Lower lobe of right lung (tissue), 2 donors: ENCODE data around the gene COL2A1. TPM values are rescaled to one million over a fixed set of nuclear protein-coding genes. Genes with fewer than 3 reads are reported as not detected.
A peak's percentile ranks its signal among the peaks of the same experiment; 100 is the strongest.

Experiments used
- ATAC-seq, 2 donors: fragments of 200-7000 bp; cut with Tn5 transposase; one replicate each; pipeline ENCODE4 v1.9.1; 2020 to 2022; ENCODE audit warnings: mild to moderate bottlenecking in 2 of 2, moderate library complexity in 2 of 2
- DNase-seq: peaks from one replicate; pipeline ENCODE4 v3.0.0-alpha.2; 2020
- H3K27ac ChIP-seq: fragments of 200-600 bp; one replicate; pipeline ENCODE4 v1.8.0; 2022
- H3K27me3 ChIP-seq: fragments of 200-600 bp; one replicate; pipeline ENCODE4 v1.8.0; 2022; ENCODE audit warnings: low read depth
- H3K36me3 ChIP-seq: fragments of 200-600 bp; one replicate; pipeline ENCODE4 v1.8.0; 2022; ENCODE audit warnings: mild to moderate bottlenecking
- H3K4me1 ChIP-seq: fragments of 200-600 bp; one replicate; pipeline ENCODE4 v1.8.0; 2022
- H3K4me3 ChIP-seq: fragments of 200-600 bp; one replicate; pipeline ENCODE4 v1.8.0; 2022; ENCODE audit warnings: mild to moderate bottlenecking
- H3K9me3 ChIP-seq: fragments of 200-600 bp; one replicate; pipeline ENCODE4 v1.8.0; 2022
- CTCF ChIP-seq: fragments of 200-600 bp; IDR thresholded peaks from one replicate; pipeline ENCODE4 v1.8.0; 2022; ENCODE audit warnings: antibody characterized with exemption, mild to moderate bottlenecking
- intact Hi-C: fragments of 100-400 bp; cut with DNase I; formaldehyde crosslinking; loops from one replicate; pipeline ENCODE4 v1.11.0; 2022
- total RNA-seq: library from RNA; stranded (reverse); fragmentation: NEBNext Ultra II Directional; extraction: Animal tissue kit (Norgen Biotek cat#: 25700); gene quantifications from one replicate; pipeline ENCODE4 v1.2.1, GENCODE V29; 2021
- donor health status: DM: no; HTN: yes; CAD: no; lungs with severe emphysema.

Gene COL2A1
- total RNA-seq, 1 donor from 2014 or later = not detected

DNA sequence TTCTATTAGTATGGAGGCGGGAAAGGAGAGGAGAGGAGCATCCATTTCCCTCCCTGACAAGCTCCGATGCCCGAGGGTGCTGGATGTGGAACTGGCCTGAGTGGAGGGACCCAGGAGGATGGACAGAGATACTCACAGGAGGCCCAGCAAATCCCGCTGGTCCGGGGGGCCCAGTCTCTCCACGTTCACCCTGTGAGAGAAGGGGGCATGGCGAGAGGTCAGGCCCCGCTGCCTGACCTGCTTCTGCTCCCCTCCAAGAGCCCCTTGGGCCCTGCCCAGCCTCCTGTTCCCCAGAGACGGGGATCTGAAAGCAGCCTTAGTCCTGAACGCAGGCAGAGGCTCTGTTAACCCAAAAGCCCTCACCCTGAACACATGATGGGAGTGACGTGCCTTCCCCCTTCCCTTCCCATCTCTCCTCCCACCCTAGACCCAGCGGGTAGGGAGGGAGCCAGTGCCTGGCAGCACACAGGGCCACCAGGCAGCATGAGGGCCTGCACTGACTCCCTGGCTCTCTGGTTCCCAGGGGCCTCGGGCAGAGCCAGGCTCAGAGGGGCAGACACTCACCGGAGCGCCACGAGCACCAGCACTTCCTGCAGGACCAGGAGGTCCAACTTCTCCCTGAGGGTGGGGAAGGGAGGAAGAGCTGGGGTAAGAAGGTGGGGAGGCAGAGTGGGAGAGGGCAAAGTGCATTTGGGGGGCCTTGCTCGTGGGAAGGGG lies 23.3 kb downstream of the COL2A1 start:
- DNase-seq = no peak

DNA sequence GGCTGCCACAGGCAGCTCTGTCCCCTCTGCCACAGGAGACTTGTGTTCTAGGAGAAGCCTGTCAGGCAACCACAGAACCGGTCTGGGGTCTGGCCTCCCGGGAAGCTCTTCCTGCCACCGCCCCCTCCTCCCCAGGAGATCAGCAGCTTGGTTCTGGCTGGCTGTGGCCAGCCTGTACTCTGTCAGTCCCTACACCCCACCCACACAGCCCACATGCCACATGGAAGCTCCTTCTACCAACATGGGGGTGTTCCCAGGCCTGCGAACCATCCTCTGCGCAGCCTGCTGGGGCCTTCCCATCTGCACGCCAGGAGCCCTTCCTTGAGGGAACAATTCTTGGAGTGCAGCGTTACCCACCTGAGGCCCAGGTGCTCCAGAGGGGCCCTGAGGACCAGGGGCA lies 24.1 kb downstream of the COL2A1 start:
- H3K4me1 ChIP-seq = no peaks in the 10 kb centered on the region
- no peaks in the 10 kb centered on the region for H3K9me3 ChIP-seq
- H3K4me3 ChIP-seq = no peak overlapping the region
- no peak for TF ChIP-seq CTCF
- peaks cover 6% of the 10 kb centered on the region for H3K27me3 ChIP-seq
- DNase-seq (no peak), ATAC-seq (no peak)
- H3K36me3 ChIP-seq = no peaks in the 10 kb centered on the region
- intact Hi-C loops = no loop called here
- H3K27ac ChIP-seq = no peak overlapping the region

More for the DNA sequence above, 23.3 kb downstream of the COL2A1 start:
- Histone ChIP-seq H3K4me3 (no peak overlapping the region), H3K36me3 (no peaks in the 10 kb centered on the region), H3K27me3 (peaks cover 6% of the 10 kb centered on the region), H3K4me1 (no peaks in the 10 kb centered on the region), H3K9me3 (no peaks in the 10 kb centered on the region), H3K27ac (no peak overlapping the region)
- TF ChIP-seq CTCF = no peak
- ATAC-seq = peak in 1 of 2 donors; percentile 3
- intact Hi-C loops = no loop called here

DNA sequence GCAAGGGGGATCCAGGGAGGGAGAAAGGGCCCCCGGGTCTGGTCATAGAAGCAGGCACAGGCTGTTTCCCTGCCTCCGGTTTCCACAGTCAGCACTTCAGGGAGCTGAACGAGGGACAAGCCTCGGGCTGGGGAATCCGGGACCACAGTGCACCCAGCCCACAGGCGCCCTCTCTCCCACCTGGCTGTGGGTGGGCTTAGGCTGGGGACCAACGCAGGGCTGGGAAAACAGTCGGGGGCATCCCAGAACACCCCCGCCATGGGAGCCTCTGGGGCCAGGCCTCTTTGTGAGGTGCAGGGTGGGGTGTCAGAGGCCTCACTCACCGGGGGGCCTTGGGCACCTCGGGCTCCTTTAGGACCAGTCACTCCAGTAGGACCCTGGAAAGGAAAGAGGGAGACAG lies 24.6 kb downstream of the COL2A1 start:
- TF ChIP-seq CTCF = no peak
- intact Hi-C loops = no loop called here
- DNase-seq = no peak
- no peaks in the 10 kb centered on the region for H3K9me3 ChIP-seq
- H3K4me1 ChIP-seq = no peaks in the 10 kb centered on the region
- H3K4me3 ChIP-seq = no peak overlapping the region
- no peak for ATAC-seq
- peaks cover 6% of the 10 kb centered on the region for H3K27me3 ChIP-seq
- no peaks in the 10 kb centered on the region for H3K36me3 ChIP-seq
- no peak overlapping the region for H3K27ac ChIP-seq

DNA sequence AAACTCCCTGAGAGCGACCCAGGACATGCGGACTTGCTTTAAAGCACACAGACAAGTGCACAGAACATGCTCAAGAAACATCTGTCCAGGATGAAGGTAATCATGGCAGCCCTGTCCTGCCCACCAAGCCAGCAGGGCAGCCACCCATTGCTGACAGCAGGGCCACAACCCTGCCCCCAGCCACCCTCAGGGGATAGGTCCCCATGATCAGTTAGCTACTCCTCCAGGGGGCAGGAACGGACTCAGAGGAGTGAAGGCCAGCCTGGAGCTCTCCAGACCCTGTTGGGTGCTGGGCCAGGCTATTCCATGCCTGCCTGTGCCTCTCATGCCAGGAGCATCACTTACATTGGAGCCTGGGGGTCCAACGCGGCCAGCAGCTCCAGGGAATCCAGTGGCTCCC lies 25.1 kb downstream of the COL2A1 start:
- no peaks in the 10 kb centered on the region for H3K36me3 ChIP-seq
- H3K4me3 ChIP-seq = no peak overlapping the region
- DNase-seq (no peak), ATAC-seq (no peak)
- no peak overlapping the region for H3K27ac ChIP-seq
- no peak for TF ChIP-seq CTCF
- H3K9me3 ChIP-seq = no peaks in the 10 kb centered on the region
- H3K27me3 ChIP-seq = peaks cover 6% of the 10 kb centered on the region
- no peaks in the 10 kb centered on the region for H3K4me1 ChIP-seq
- intact Hi-C loops = no loop called here

GRCh38 chr12:47978598-47978873 lies 25.7 kb downstream of the COL2A1 start:
- Histone ChIP-seq H3K27ac (no peak overlapping the region), H3K36me3 (no peaks in the 10 kb centered on the region), H3K9me3 (no peaks in the 10 kb centered on the region), H3K27me3 (peaks cover 6% of the 10 kb centered on the region), H3K4me1 (no peaks in the 10 kb centered on the region), H3K4me3 (no peak overlapping the region)
- intact Hi-C loops = no loop called here
- no peak for TF ChIP-seq CTCF
- no peak for ATAC-seq
- no peak for DNase-seq
